GM11168 (cell line): ENCODE data around the gene LSM10.

Experiments used
- in situ Hi-C: fragments of 300-500 bp; cut with MboI; formaldehyde crosslinking; loops from one replicate; pipeline ENCODE4 v1.12.0; 2022; ENCODE audit warnings: low sequenced_read_pairs; ENCODE audit not compliant: unreplicated experiment

LSM10 gene

GRCh38 chr1:36355811-36356210 is 41.9 kb downstream of the LSM10 start:
- in situ Hi-C loops, result no loop called here

GRCh38 chr1:36354486-36354885 is 43.2 kb downstream of the LSM10 start:
- in situ Hi-C loops, result no loop called here

DNA sequence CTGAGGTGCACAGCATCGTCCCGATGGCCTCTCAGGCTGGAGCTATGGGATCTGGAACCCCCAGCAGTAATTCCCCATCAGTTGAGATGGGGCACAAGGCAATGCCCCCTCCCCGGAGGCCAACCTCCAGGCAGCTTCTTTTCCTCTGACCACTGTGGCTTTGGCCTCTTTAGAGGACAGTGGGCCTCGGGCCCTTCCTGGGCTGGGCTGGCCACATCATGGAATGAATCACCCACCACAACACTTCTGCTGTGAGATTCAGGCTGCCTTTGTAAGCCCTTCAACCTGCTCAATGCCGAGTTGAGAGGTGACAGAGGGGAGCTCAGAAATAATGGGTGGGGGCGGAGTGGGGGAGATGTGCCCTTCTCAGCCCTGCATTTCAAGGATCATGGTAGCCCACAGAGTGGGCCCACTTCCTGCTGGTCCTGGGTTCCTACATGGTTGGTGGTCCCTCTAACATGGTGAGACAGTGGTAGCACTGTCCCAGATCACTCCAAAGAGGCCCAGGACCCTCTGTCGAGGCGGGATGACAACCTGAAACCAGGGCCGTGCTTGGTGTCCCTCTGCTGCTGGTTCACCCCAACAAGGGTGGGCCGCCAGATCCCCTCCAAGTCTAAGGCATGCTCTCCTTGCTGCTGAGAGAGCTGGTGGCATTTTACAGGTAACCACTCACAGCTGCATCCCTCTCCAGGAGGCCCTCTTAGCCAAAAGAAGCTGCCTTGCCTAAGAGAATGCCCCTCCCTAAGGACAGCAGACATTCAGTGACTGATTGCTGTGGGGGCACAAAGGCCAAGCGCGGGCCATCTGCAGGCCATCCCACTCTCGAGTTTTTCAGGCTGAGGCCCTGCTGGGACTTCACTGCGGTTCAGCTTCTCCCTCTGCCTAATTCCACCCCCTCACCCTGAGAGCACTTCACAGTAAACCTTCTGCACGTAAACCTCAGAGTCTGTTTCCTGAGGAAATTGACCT is 44.5 kb downstream of the LSM10 start:
- in situ Hi-C loops, result no loop called here

- in situ Hi-C loops, result no loop called here
These were observed 45.4 kb downstream of the LSM10 start for GRCh38 chr1:36352125-36352909.

DNA sequence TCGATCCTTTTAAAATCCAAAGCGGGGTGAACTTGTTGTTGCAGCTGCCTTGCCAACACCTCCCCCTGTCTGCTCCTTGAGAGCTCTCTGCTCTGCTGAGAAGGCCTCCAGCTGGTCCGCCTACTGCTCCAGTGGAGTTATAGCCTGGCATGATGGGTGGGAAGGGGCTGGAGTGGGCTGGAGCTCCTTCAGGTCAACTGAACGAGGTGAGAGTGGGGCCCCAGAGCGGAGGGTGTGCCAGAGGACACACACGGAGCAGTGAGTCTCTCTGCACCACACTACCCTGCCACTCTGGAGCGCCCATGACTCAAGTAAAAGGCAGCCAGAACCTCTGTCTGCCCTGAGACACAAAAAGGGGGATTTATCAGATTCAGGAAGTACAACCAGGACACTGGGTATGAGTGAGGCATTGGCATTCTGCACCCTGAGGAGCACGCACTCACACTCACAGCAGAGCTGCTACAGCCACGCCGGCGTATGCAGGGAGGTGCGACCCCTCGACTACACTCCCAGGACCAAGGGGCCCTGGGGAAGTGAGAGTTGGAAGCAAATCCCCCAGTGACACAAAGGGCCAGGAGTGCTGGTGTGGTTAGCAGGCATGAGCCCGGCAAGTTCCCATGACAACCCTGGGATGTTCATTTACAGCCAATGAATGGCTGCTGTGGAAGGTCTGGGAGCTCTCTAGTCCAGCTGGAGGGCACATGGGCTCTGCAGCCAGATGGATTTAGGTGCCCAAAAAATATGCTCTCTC is 46.3 kb downstream of the LSM10 start:
- in situ Hi-C loops, result no loop called here

- in situ Hi-C loops, result no loop called here
These were observed 47.0 kb downstream of the LSM10 start for GRCh38 chr1:36350659-36351226.

GRCh38 chr1:36349839-36350238 is 47.9 kb downstream of the LSM10 start:
- in situ Hi-C loops, result loop anchor here (5.0 kb wide), 1 partner anchor 72 kb away; no protein-coding TSS in a partner anchor

DNA sequence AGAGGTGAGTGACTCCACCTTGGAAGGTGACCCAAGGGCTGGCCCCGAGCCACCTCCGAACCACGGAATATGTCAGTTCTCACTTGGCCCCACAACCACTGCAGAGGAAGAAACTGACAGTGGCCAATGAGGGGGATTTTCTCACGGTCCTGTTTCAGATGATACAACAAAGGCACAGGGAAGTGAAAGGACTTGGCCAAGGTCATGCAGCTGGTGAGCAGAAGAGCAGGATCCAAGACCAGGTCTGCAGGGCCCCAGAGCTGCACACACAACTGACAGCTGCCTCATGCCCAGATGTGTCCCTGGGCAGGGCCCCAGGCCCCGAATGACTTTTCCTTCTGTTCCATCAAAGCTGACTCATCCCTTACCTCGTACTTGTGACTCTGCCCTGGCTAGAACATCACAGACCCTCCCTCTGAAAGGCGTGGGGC is 48.5 kb downstream of the LSM10 start:
- in situ Hi-C loops, result loop anchor here (5.0 kb wide), 1 partner anchor 73 kb away; no protein-coding TSS in a partner anchor

- in situ Hi-C loops, result loop anchor here (5.0 kb wide), 1 partner anchor 75 kb away; no protein-coding TSS in a partner anchor
These were observed 50.9 kb downstream of the LSM10 start for GRCh38 chr1:36346741-36347370.

GRCh38 chr1:36345353-36345752 is 52.4 kb downstream of the LSM10 start:
- in situ Hi-C loops, result loop anchor here (5.0 kb wide), 1 partner anchor 77 kb away; no protein-coding TSS in a partner anchor

- in situ Hi-C loops, result no loop called here
These were observed 53.4 kb downstream of the LSM10 start for GRCh38 chr1:36344395-36344680.

DNA sequence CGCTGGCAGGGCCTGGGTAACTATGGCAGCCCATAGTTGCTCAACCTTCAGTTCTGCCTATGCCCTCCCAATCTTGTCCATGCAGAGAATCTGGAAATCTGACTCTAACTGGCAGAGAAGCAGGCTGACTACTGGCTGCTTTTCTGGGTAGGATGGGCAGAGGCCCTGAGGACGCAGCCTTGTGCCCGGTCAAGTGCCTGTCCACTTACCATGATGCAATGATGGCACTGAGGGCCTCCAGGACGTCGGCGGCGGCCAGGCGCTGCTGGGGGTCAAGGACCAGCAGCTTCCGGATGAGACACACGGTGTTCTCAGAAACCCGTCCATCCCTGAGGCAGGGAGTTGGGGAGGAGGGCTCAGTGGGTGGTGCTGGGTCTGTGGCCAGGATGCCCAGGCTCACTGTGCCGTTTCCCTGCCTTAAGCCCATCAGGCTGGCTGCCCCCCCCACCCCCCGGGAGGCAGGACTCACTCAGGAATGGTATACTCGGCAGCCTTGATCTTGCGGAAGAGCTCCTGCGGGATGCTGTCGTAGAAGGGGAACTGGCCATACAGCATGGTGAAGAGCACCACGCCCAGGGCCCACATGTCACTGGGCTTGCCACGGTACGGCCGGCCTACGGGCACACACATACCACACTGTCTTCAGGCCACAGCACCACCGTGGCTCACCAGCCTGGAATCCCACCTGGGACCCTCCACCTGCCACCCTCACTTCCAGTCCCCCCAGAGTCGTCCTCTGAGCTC is 53.9 kb downstream of the LSM10 start:
- in situ Hi-C loops, result no loop called here
